Uterus (tissue), 4 donors: Measurements from ENCODE around the gene DNAJC18. TPM values are rescaled to one million over a fixed set of nuclear protein-coding genes. Genes with fewer than 3 reads are reported as not detected.

Experiments
- DNase-seq, 2 donors: peaks; one replicate each; pipeline ENCODE4 v3.0.0-alpha.2; 2019 to 2020
- H3K27ac ChIP-seq, 2 donors: fragments of 200-600 bp; sonication (generic); 1 replicate in 1 of 2; 2 replicates in 1 of 2; pipeline ENCODE4 v1.5.1; 2016 to 2018
- H3K27me3 ChIP-seq, 2 donors: fragments of 200-600 bp; sonication (generic); one replicate each; pipeline ENCODE4 v1.5.1; 2018 to 2019; ENCODE audit warnings: control low read depth in 1 of 2
- H3K36me3 ChIP-seq, 2 donors: fragments of 200-600 bp; sonication (generic); one replicate each; pipeline ENCODE4 v1.5.1; 2019; ENCODE audit warnings: control low read depth in 1 of 2
- H3K4me1 ChIP-seq, 2 donors: fragments of 200-600 bp; sonication (generic); one replicate each; pipeline ENCODE4 v1.5.1; 2018 to 2019; ENCODE audit warnings: control low read depth in 1 of 2
- H3K4me3 ChIP-seq, 2 donors: fragments of 200-600 bp; sonication (generic); 1 replicate in 1 of 2; 2 replicates in 1 of 2; pipeline ENCODE4 v1.5.1; 2018 to 2019; ENCODE audit warnings: mild to moderate bottlenecking in 1 of 2
- H3K9me3 ChIP-seq, 2 donors: fragments of 200-600 bp; sonication (generic); one replicate each; pipeline ENCODE4 v1.5.1; 2019; ENCODE audit warnings: control low read depth in 1 of 2
- CTCF ChIP-seq, 4 experiments: fragments of 200-600 bp in 2 of 4; fragments of 450-650 bp in 2 of 4; sonication (generic) in 2 of 4; IDR thresholded peaks; one replicate each; pipeline ENCODE4 v1.5.1; 2016 to 2019; ENCODE audit warnings: antibody characterized with exemption in 4 of 4, mild to moderate bottlenecking in 2 of 4, moderate library complexity in 1 of 4
- POLR2A ChIP-seq, 2 donors: fragments of 450-650 bp; IDR thresholded peaks; one replicate each; pipeline ENCODE4 v1.6.1; 2016; ENCODE audit warnings: antibody characterized with exemption in 2 of 2, mild to moderate bottlenecking in 1 of 2, moderate library complexity in 1 of 2
- intact Hi-C: fragments of 100-400 bp; cut with DNase I; formaldehyde crosslinking; loops from one replicate; pipeline ENCODE4 v1.15.1; 2023; ENCODE audit warnings: low total_unique reads
- total RNA-seq, 4 donors: library from RNA; depleted of rRNA in 3 of 4; stranded (reverse); fragments of >200 nt in 3 of 4; gene quantifications; one replicate each; pipeline versions ENCODE4 v1.1.0 to v1.2.4, GENCODE V29; 2014 to 2023
- donor health status: DM: yes; HTN: yes; CAD: no.

The DNAJC18 gene
- total RNA-seq, 4 donors from 2014 or later: 3.1 to 21.6 (median 12.6) TPM

- DNase-seq: no peak
- no peak for TF ChIP-seq CTCF (IDR thresholded peaks at IDR 0.05)
- no peak for TF ChIP-seq POLR2A (IDR thresholded peaks at IDR 0.05)
Measured at GRCh38 chr5:139403418-139403786, 35.9 kb downstream of the DNAJC18 start.

GRCh38 chr5:139402561-139403158, 36.7 kb downstream of the DNAJC18 start:
- Histone ChIP-seq H3K27me3 (no peaks in the 10 kb centered on the region), H3K9me3 (no peaks in the 10 kb centered on the region), H3K36me3 (no peaks in the 10 kb centered on the region), H3K27ac (peak overlapping the region; percentile 86 to 95), H3K4me3 (no peak overlapping the region), H3K4me1 (peaks cover 0 to 3% of the 10 kb centered on the region in 2 donors)
- TF ChIP-seq CTCF (IDR thresholded peaks at IDR 0.05) (no peak), POLR2A (IDR thresholded peaks at IDR 0.05) (no peak)
- intact Hi-C loops: no loop called here
- DNase-seq: no peak

More at GRCh38 chr5:139403418-139403786, 35.9 kb downstream of the DNAJC18 start:
- Histone ChIP-seq H3K4me3 (peak overlapping the region; percentile 35 to 37), H3K4me1 (peaks cover 0 to 3% of the 10 kb centered on the region in 2 donors), H3K36me3 (no peaks in the 10 kb centered on the region), H3K9me3 (no peaks in the 10 kb centered on the region), H3K27ac (peak overlapping the region; percentile 86 to 95), H3K27me3 (no peaks in the 10 kb centered on the region)
- intact Hi-C loops: no loop called here

GRCh38 chr5:139401546-139401945, 37.8 kb downstream of the DNAJC18 start:
- Histone ChIP-seq H3K4me3 (no peak overlapping the region), H3K27ac (no peak overlapping the region), H3K27me3 (no peaks in the 10 kb centered on the region), H3K36me3 (no peaks in the 10 kb centered on the region), H3K4me1 (peaks cover 0 to 3% of the 10 kb centered on the region in 2 donors), H3K9me3 (no peaks in the 10 kb centered on the region)
- DNase-seq: no peak
- TF ChIP-seq POLR2A (IDR thresholded peaks at IDR 0.05) (no peak), CTCF (IDR thresholded peaks at IDR 0.05) (no peak)
- intact Hi-C loops: no loop called here

GRCh38 chr5:139399501-139400121, 39.7 kb downstream of the DNAJC18 start:
- DNase-seq: no peak
- H3K9me3 ChIP-seq: no peaks in the 10 kb centered on the region

More at GRCh38 chr5:139399501-139400121, 39.7 kb downstream of the DNAJC18 start:
- H3K4me1 ChIP-seq: peaks cover 0 to 3% of the 10 kb centered on the region in 2 donors
- no peak overlapping the region for H3K4me3 ChIP-seq
- no peaks in the 10 kb centered on the region for H3K36me3 ChIP-seq
- intact Hi-C loops: no loop called here
- H3K27ac ChIP-seq: no peak overlapping the region
- no peak for TF ChIP-seq POLR2A (IDR thresholded peaks at IDR 0.05)
- TF ChIP-seq CTCF (IDR thresholded peaks at IDR 0.05): no peak
- peaks cover 0 to under 1% of the 10 kb centered on the region in 2 donors for H3K27me3 ChIP-seq
